ENCODE data around the gene AXL.

Gene AXL

GRCh38 chr19:41265395-41266153 lies 46.6 kb downstream of the AXL start:
- peak overlapping the region; percentile 78 for H3K4me3 ChIP-seq (ENCODE audit: low read length)
- DNase-seq (ENCODE audit: low read depth): peak; percentile 24
- TF ChIP-seq CTCF (IDR thresholded peaks at IDR 0.05; ENCODE audit: insufficient read depth, low read depth, low read length, missing control alignments): no peak

GRCh38 chr19:41269055-41269454 lies 50.0 kb downstream of the AXL start:
- TF ChIP-seq CTCF (IDR thresholded peaks at IDR 0.05; ENCODE audit: insufficient read depth, low read depth, low read length, missing control alignments): no peak
- no peak for DNase-seq (ENCODE audit: low read depth)
- no peak overlapping the region for H3K4me3 ChIP-seq (ENCODE audit: low read length)

- no peak for DNase-seq (ENCODE audit: low read depth)
- TF ChIP-seq CTCF (IDR thresholded peaks at IDR 0.05; ENCODE audit: insufficient read depth, low read depth, low read length, missing control alignments): no peak
Measured at GRCh38 chr19:41269571-41269970, 50.5 kb downstream of the AXL start.

GRCh38 chr19:41273076-41273475 lies 54.1 kb downstream of the AXL start:
- no peak for TF ChIP-seq CTCF (IDR thresholded peaks at IDR 0.05; ENCODE audit: insufficient read depth, low read depth, low read length, missing control alignments)
- no peak for DNase-seq (ENCODE audit: low read depth)
- no peak overlapping the region for H3K4me3 ChIP-seq (ENCODE audit: low read length)

More at GRCh38 chr19:41269571-41269970, 50.5 kb downstream of the AXL start:
- no peak overlapping the region for H3K4me3 ChIP-seq (ENCODE audit: low read length)

- DNase-seq (ENCODE audit: low read depth): no peak
- H3K4me3 ChIP-seq (ENCODE audit: low read length): no peak overlapping the region
- no peak for TF ChIP-seq CTCF (IDR thresholded peaks at IDR 0.05; ENCODE audit: insufficient read depth, low read depth, low read length, missing control alignments)
Measured at GRCh38 chr19:41274802-41275201, 55.8 kb downstream of the AXL start.

GRCh38 chr19:41276231-41276630 lies 57.2 kb downstream of the AXL start:
- no peak overlapping the region for H3K4me3 ChIP-seq (ENCODE audit: low read length)
- peak; percentile 9 for DNase-seq (ENCODE audit: low read depth)
- no peak for TF ChIP-seq CTCF (IDR thresholded peaks at IDR 0.05; ENCODE audit: insufficient read depth, low read depth, low read length, missing control alignments)

GRCh38 chr19:41278478-41278877 lies 59.5 kb downstream of the AXL start:
- no peak overlapping the region for H3K4me3 ChIP-seq (ENCODE audit: low read length)
- no peak for TF ChIP-seq CTCF (IDR thresholded peaks at IDR 0.05; ENCODE audit: insufficient read depth, low read depth, low read length, missing control alignments)
- no peak for DNase-seq (ENCODE audit: low read depth)
